NT2/D1 (cell line): ENCODE results near the gene LSAMP.

Experiments
- YY1 ChIP-seq: IDR thresholded peaks from 2 replicates; pipeline ENCODE4 v1.6.1; 2011; ENCODE audit not compliant: insufficient read length, insufficient read depth
- ZNF274 ChIP-seq: IDR thresholded peaks from 2 replicates; pipeline ENCODE4 v1.6.1; 2011; ENCODE audit warnings: mild to moderate bottlenecking, low read depth, low read length

GRCh38 chr3:116141724-116142123 is 303.6 kb downstream of the LSAMP start:
- TF ChIP-seq ZNF274 = no peak
- TF ChIP-seq YY1 = no peak
